GM23338 (cell line): Measurements from ENCODE around the gene WDR44. TPM values are rescaled to one million over a fixed set of nuclear protein-coding genes. Genes with fewer than 3 reads are reported as not detected.

Experiments used
- ATAC-seq: fragments of 200-7000 bp; cut with Tn5 transposase; 3 replicates; pipeline ENCODE4 v1.9.1; 2020
- DNase-seq: peaks from one replicate; pipeline ENCODE4 v3.0.0-alpha.2; 2015; ENCODE audit warnings: low spot score
- H2AFZ ChIP-seq: fragments of 200-600 bp; sonication (generic); 2 replicates; pipeline ENCODE4 v1.8.0; 2016; ENCODE audit warnings: antibody characterized with exemption, mild to moderate bottlenecking, moderate library complexity
- H3F3A ChIP-seq: fragments of 200-600 bp; sonication (generic); replicated peaks from 2 replicates; pipeline ENCODE4 v1.8.0; 2017; ENCODE audit warnings: antibody characterized with exemption, mixed run types, low read depth
- H3K27ac ChIP-seq: fragments of 200-600 bp; sonication (generic); 2 replicates; pipeline ENCODE4 v1.6.1; 2016; ENCODE audit warnings: low read depth
- H3K27me3 ChIP-seq: fragments of 200-600 bp; sonication (generic); 2 replicates; pipeline ENCODE4 v1.8.0; 2016; ENCODE audit warnings: mild to moderate bottlenecking, mixed run types, moderate library complexity; ENCODE audit not compliant: insufficient read depth
- H3K36me3 ChIP-seq: fragments of 200-600 bp; sonication (generic); 2 replicates; pipeline ENCODE4 v1.8.0; 2016; ENCODE audit warnings: mild to moderate bottlenecking; ENCODE audit not compliant: insufficient read depth
- H3K4me1 ChIP-seq: fragments of 200-600 bp; sonication (generic); 2 replicates; pipeline ENCODE4 v1.8.0; 2016; ENCODE audit warnings: mild to moderate bottlenecking, moderate library complexity; ENCODE audit not compliant: insufficient read depth
- H3K4me2 ChIP-seq: fragments of 200-600 bp; sonication (generic); 2 replicates; pipeline ENCODE4 v1.7.1; 2017; ENCODE audit warnings: mixed run types
- H3K4me3 ChIP-seq: fragments of 200-600 bp; sonication (generic); 2 replicates; pipeline ENCODE4 v1.6.1; 2016; ENCODE audit warnings: mixed run types
- H3K79me2 ChIP-seq: fragments of 200-600 bp; sonication (generic); replicated peaks from 2 replicates; pipeline ENCODE4 v1.8.0; 2017; ENCODE audit warnings: mild to moderate bottlenecking; ENCODE audit not compliant: insufficient read depth
- H3K9me2 ChIP-seq: fragments of 200-600 bp; sonication (generic); 2 replicates; pipeline ENCODE4 v1.8.0; 2017; ENCODE audit not compliant: insufficient read depth
- H4K20me1 ChIP-seq: fragments of 200-600 bp; sonication (generic); replicated peaks from 2 replicates; pipeline ENCODE4 v1.8.0; 2017; ENCODE audit warnings: mild to moderate bottlenecking; ENCODE audit not compliant: insufficient read depth
- H3K27ac Mint-ChIP-seq: 2 replicates; pipeline ENCODE4 v1.8.0; 2020; ENCODE audit warnings: inconsistent platforms, mild to moderate bottlenecking, moderate library complexity, mixed read lengths
- H3K27me3 Mint-ChIP-seq: 3 replicates; pipeline ENCODE4 v1.8.0; 2022; ENCODE audit warnings: low read depth, mild to moderate bottlenecking, moderate library complexity, mixed read lengths, inconsistent platforms; ENCODE audit not compliant: insufficient read depth, poor library complexity
- H3K36me3 Mint-ChIP-seq: 3 replicates; pipeline ENCODE4 v1.8.0; 2021; ENCODE audit warnings: low read depth, mild to moderate bottlenecking, inconsistent platforms, moderate library complexity, mixed read lengths
- H3K4me1 Mint-ChIP-seq: 3 replicates; pipeline ENCODE4 v1.8.0; 2020; ENCODE audit warnings: mild to moderate bottlenecking, inconsistent platforms, mixed read lengths
- H3K4me3 Mint-ChIP-seq: 3 replicates; pipeline ENCODE4 v1.8.0; 2021; ENCODE audit warnings: moderate library complexity, mild to moderate bottlenecking, inconsistent platforms, mixed read lengths
- H3K9me3 Mint-ChIP-seq: 3 replicates; pipeline ENCODE4 v1.8.0; 2020; ENCODE audit warnings: moderate library complexity, mild to moderate bottlenecking, inconsistent platforms, mixed read lengths
- CREB1 ChIP-seq: fragments of 250-450 bp; sonication (Bioruptor Pico); IDR thresholded peaks from 2 replicates; pipeline ENCODE4 v1.5.0; 2020; ENCODE audit warnings: low read depth, mild to moderate bottlenecking, moderate library complexity
- CTCF ChIP-seq, 2 experiments: fragments of 200-600 bp in 1 of 2; sonication (generic) in 1 of 2; conservative IDR thresholded peaks; 2 replicates each; pipeline versions ENCODE4 v1.5.1 to v1.6.1; 2016 to 2017; ENCODE audit warnings: antibody characterized with exemption in 2 of 2, low read depth in 2 of 2, mild to moderate bottlenecking in 2 of 2, moderate library complexity in 1 of 2
- ETS1 ChIP-seq: IDR thresholded peaks from 2 replicates; pipeline ENCODE4 v1.6.1; 2016; ENCODE audit warnings: antibody characterized with exemption
- EZH2 ChIP-seq: fragments of 200-600 bp; sonication (generic); IDR thresholded peaks from one replicate; pipeline ENCODE4 v1.8.0; 2017; ENCODE audit warnings: antibody characterized with exemption, mild to moderate bottlenecking, low read depth; ENCODE audit not compliant: unreplicated experiment
- EZH2phosphoT487 ChIP-seq: fragments of 200-600 bp; sonication (generic); IDR thresholded peaks from one replicate; pipeline ENCODE4 v1.8.1; 2018; ENCODE audit warnings: antibody characterized with exemption; ENCODE audit not compliant: unreplicated experiment
- JUNB ChIP-seq: IDR thresholded peaks from one replicate; pipeline ENCODE4 v1.6.1; 2016; ENCODE audit warnings: antibody characterized with exemption; ENCODE audit not compliant: unreplicated experiment
- NANOG ChIP-seq: IDR thresholded peaks from 2 replicates; pipeline ENCODE4 v1.6.1; 2016; ENCODE audit warnings: antibody characterized with exemption, borderline replicate concordance
- POLR2AphosphoS5 ChIP-seq: IDR thresholded peaks from 2 replicates; pipeline ENCODE4 v1.6.1; 2016; ENCODE audit warnings: antibody characterized with exemption, low read depth
- REST ChIP-seq: IDR thresholded peaks from one replicate; pipeline ENCODE4 v1.6.1; 2018; ENCODE audit warnings: antibody characterized with exemption; ENCODE audit not compliant: unreplicated experiment
- STAT1 ChIP-seq: IDR thresholded peaks from one replicate; pipeline ENCODE4 v1.6.1; 2016; ENCODE audit warnings: antibody characterized with exemption; ENCODE audit not compliant: unreplicated experiment
- ZNF114 ChIP-seq: fragments of 250-450 bp; sonication (Bioruptor Pico); IDR thresholded peaks from 2 replicates; pipeline ENCODE4 v1.5.0; 2020; ENCODE audit warnings: mild to moderate bottlenecking, moderate library complexity
- ZNF331 ChIP-seq: fragments of 250-450 bp; sonication (Bioruptor Pico); IDR thresholded peaks from 2 replicates; pipeline ENCODE4 v1.5.0; 2020; ENCODE audit warnings: low read depth, mild to moderate bottlenecking, moderate library complexity
- polyA plus RNA-seq: library from polyadenylated mRNA; unstranded; fragments of >200 nt; fragmentation: Nextera tagmentation; extraction: Ambion mirVana; gene quantifications from 2 replicates; pipeline ENCODE4 v1.2.1, GENCODE V29; 2016
- total RNA-seq: library from RNA; depleted of rRNA; stranded (reverse); fragments of >200 nt; shearing (Covaris generic); gene quantifications from 2 replicates; pipeline ENCODE4 v1.2.3, GENCODE V29; 2014

The WDR44 gene
- total and polyA plus RNA-seq, 2 experiments from 2014 or later = 17.5 to 21.0 TPM

- TF ChIP-seq REST (no peak), STAT1 (no peak), NANOG (no peak), JUNB (no peak), EZH2phosphoT487 (no peak), ETS1 (no peak)
Measured at GRCh38 chrX:118345045-118345463, 852 bp upstream of the WDR44 start (continued).

GRCh38 chrX:118346258-118347094 lies 570 bp downstream of the WDR44 start:
- Histone ChIP-seq H3K4me2 (peak overlapping the region; percentile 90), H4K20me1 (peaks cover 5% of the 10 kb centered on the region; the same call in 1 of the 2 replicates), H3K4me3 (peak overlapping the region; percentile 80), H3K79me2 (peaks cover 47% of the 10 kb centered on the region), H3K27me3 (peaks cover 7% of the 10 kb centered on the region), H3K4me1 (peaks cover 10% of the 10 kb centered on the region), H3K9me2 (no peaks in the 10 kb centered on the region), H2AFZ (no peak overlapping the region), H3K27ac (peak overlapping the region; percentile 91), H3K36me3 (no peaks in the 10 kb centered on the region), H3F3A (no peaks in the 10 kb centered on the region)
- peaks cover 4% of the 10 kb centered on the region for H3K27me3 Mint-ChIP-seq
- ATAC-seq = peak; percentile 33
- peaks cover 18% of the 10 kb centered on the region for H3K4me1 Mint-ChIP-seq
- no peak for TF ChIP-seq ZNF114
- TF ChIP-seq ETS1 = no peak
- no peak for TF ChIP-seq NANOG
- TF ChIP-seq REST = no peak
- no peak for TF ChIP-seq POLR2AphosphoS5
- no peak for TF ChIP-seq CREB1 (CRISPR knock-in tag)
- TF ChIP-seq CTCF (conservative IDR thresholded peaks at IDR 0.05; ENCODE audit: low read depth in 2 of 2) = no peak
- TF ChIP-seq STAT1 = no peak
- no peak for TF ChIP-seq ZNF331 (CRISPR knock-in tag)
- TF ChIP-seq EZH2 = no peak
- no peak for TF ChIP-seq JUNB
- H3K9me3 Mint-ChIP-seq = no peaks in the 10 kb centered on the region
- no peaks in the 10 kb centered on the region for H3K36me3 Mint-ChIP-seq
- H3K4me3 Mint-ChIP-seq = peak overlapping the region; percentile 92
- peak overlapping the region; percentile 97 for H3K27ac Mint-ChIP-seq
- DNase-seq = peak; percentile 36
